Measurements from ENCODE around the gene PSENEN. TPM values are rescaled to one million over a fixed set of nuclear protein-coding genes. Genes with fewer than 3 reads are reported as not detected.

Gene PSENEN
- total and polyA plus RNA-seq, 2 of the 8 experiments (the other 6 are each of a cell fraction or from before 2014, with no cell fraction given): 66.7 to 75.3 TPM

GRCh38 chr19:35746087-35746462 lies 624 bp downstream of the PSENEN start:
- no peak overlapping the region for H4K5ac ChIP-seq (ENCODE audit: insufficient read length, low read depth, low read length)
- H3K4ac ChIP-seq (replicated peaks; ENCODE audit: insufficient read length, low read depth, low read length): no peak overlapping the region
- peak overlapping the region in 3 of 4 experiments; percentile 41 to 82 (median 51); a peak in 3 of 7 replicates for H3K9ac ChIP-seq (replicated peaks in 1 of 4; ENCODE audit: extremely low read depth in 1 of 4, low read depth in 3 of 4, low read length in 3 of 4)
- ChIA-PET CTCF (ENCODE audit: partially characterized antibody) (interaction anchor here (0.9 kb wide), 2 partner anchors 74 to 148 kb away, joined by 3 read pairs; no protein-coding TSS in a partner anchor), POLR2A (ENCODE audit: partially characterized antibody) (interaction anchor here (0.9 to 2.7 kb wide), 17 partner anchors 9 to 268 kb away, joined by 3 to 23 read pairs (median 5); partner anchors contain the start of genes ALKBH6, ARHGAP33, HSPB6 and KIRREL2)
- DNase-seq (ENCODE audit: low read depth in 1 of 2, low spot score in 2 of 2) (no peak), FAIRE-seq (no peak)
- H3K27ac ChIP-seq (ENCODE audit: low read depth, low read length): no peak overlapping the region
- TF ChIP-seq, protein P1, sequence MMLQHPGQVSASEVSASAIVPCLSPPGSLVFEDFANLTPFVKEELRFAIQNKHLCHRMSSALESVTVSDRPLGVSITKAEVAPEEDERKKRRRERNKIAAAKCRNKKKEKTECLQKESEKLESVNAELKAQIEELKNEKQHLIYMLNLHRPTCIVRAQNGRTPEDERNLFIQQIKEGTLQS (IDR thresholded peaks at IDR 0.05; ENCODE audit: insufficient read depth, low read depth, low read length): no peak
- no peak for TF ChIP-seq YY1 (IDR thresholded peaks at IDR 0.05; ENCODE audit: low read depth, low read length)
- no peak for TF ChIP-seq TCF12 (IDR thresholded peaks at IDR 0.05; ENCODE audit: low read depth, low read length)
- no peak for TF ChIP-seq RFX5 (IDR thresholded peaks at IDR 0.05; ENCODE audit: borderline replicate concordance, low read depth, low read length)
- TF ChIP-seq MAX (IDR thresholded peaks at IDR 0.05): no peak
- no peak for TF ChIP-seq CREB1 (IDR thresholded peaks at IDR 0.05)
- no peak for TF ChIP-seq ASH2L (IDR thresholded peaks at IDR 0.05; ENCODE audit: low read length)
- no peak for TF ChIP-seq BCL11A (IDR thresholded peaks at IDR 0.05; ENCODE audit: low read depth in 2 of 2, low read length in 2 of 2)
- no peak for TF ChIP-seq SAP30 (IDR thresholded peaks at IDR 0.05; ENCODE audit: insufficient read depth, insufficient replicate concordance, low read length)
- no peak for TF ChIP-seq CHD2 (IDR thresholded peaks at IDR 0.05; ENCODE audit: low read length)
- TF ChIP-seq CEBPB (IDR thresholded peaks at IDR 0.05; ENCODE audit: low read depth, low read length): no peak
- TF ChIP-seq POLR2A (IDR thresholded peaks at IDR 0.05; ENCODE audit: control extremely low read depth in 1 of 2, low read depth in 2 of 2, low read length in 2 of 2): no peak
- no peak for TF ChIP-seq RXRA (IDR thresholded peaks at IDR 0.05; ENCODE audit: insufficient read depth, low read depth, low read length)
- no peak for TF ChIP-seq SIN3A (conservative IDR thresholded peaks at IDR 0.05 in 1 of 2, IDR thresholded peaks at IDR 0.05 in 1 of 2; ENCODE audit: low read depth in 1 of 2, low read length in 2 of 2)
- no peak overlapping the region for H3K14ac ChIP-seq (ENCODE audit: insufficient read length)
- no peaks in the 10 kb centered on the region; the same call in none of the 2 replicates for H3K79me1 ChIP-seq (ENCODE audit: low read depth, low read length)
- peaks cover 0 to 4% (median 2%) of the 10 kb centered on the region in 4 experiments; a peak in 3 of 7 replicates for H3K4me1 ChIP-seq (replicated peaks in 1 of 4; ENCODE audit: control insufficient read depth in 3 of 4, insufficient read depth in 4 of 4, low read length in 3 of 4)
- H3K18ac ChIP-seq (ENCODE audit: extremely low read depth, low read length): no peak overlapping the region
- H3K4me3 ChIP-seq (ENCODE audit: extremely low read depth in 1 of 4, insufficient read depth in 2 of 4, low read depth in 3 of 4, low read length in 4 of 4): peak overlapping the region; percentile 65 to 95 (median 82)
- H2BK5ac ChIP-seq (ENCODE audit: low read depth, low read length): peak overlapping the region; percentile 66; the same call in 1 of the 2 replicates
- no peaks in the 10 kb centered on the region for H3K27me3 ChIP-seq (replicated peaks in 1 of 4; ENCODE audit: control insufficient read depth in 3 of 4, extremely low read depth in 1 of 4, insufficient read depth in 3 of 4, low read length in 3 of 4)
- no peaks in the 10 kb centered on the region for H3K9me3 ChIP-seq (ENCODE audit: insufficient read depth in 2 of 2, low read depth in 1 of 2, low read length in 1 of 2)
- H2AK5ac ChIP-seq (ENCODE audit: low read depth, low read length): no peak overlapping the region
- no peak overlapping the region for H2AFZ ChIP-seq (ENCODE audit: low read length)
- H3K56ac ChIP-seq (replicated peaks; ENCODE audit: insufficient read length, low read depth, low read length): peak overlapping the region; percentile 54
- no peak overlapping the region for H4K8ac ChIP-seq (ENCODE audit: extremely low read depth, insufficient read depth, low read length)
- WGBS, 2 experiments (ENCODE audit: extremely low coverage in 1 of 2, insufficient coverage in 1 of 2, insufficient read length in 1 of 2, insufficient replicate concordance in 2 of 2, low coverage in 1 of 2, low lambda C conversion rate in 2 of 2, missing lambda C conversion rate in 1 of 2): 70% methylated on average over 1 of the region's 4 CpGs; no CpG with 5 or more reads in 1 of the 2 experiments
- H2BK12ac ChIP-seq (ENCODE audit: low read depth, low read length): no peak overlapping the region
- H3K23me2 ChIP-seq (ENCODE audit: low read depth, low read length): peaks cover 12% of the 10 kb centered on the region
- H3K23ac ChIP-seq (ENCODE audit: insufficient read length): no peak overlapping the region
- peaks cover 0 to 2% of the 10 kb centered on the region in 2 experiments for H4K20me1 ChIP-seq (replicated peaks in 1 of 2; ENCODE audit: control insufficient read depth in 1 of 2, insufficient read depth in 2 of 2, low read length in 2 of 2)
- H3K36me3 ChIP-seq (ENCODE audit: control insufficient read depth in 2 of 4, insufficient read depth in 4 of 4, low read length in 3 of 4): peaks cover 0 to 2% (median 0%) of the 10 kb centered on the region in 4 experiments; a peak in 1 of 8 replicates
- H3K4me2 ChIP-seq (ENCODE audit: insufficient read depth in 1 of 2, low read depth in 2 of 2, low read length in 2 of 2): peak overlapping the region; percentile 59 to 69
- H3K79me2 ChIP-seq (ENCODE audit: control insufficient read depth in 1 of 2, insufficient read depth in 2 of 2, low read length in 2 of 2): peaks cover 0 to 7% of the 10 kb centered on the region in 2 experiments; a peak in 1 of 4 replicates
- H2BK15ac ChIP-seq (ENCODE audit: low read length): no peak overlapping the region
- no peak overlapping the region for H2BK20ac ChIP-seq (ENCODE audit: low read length)
- no peak overlapping the region for H4K91ac ChIP-seq (replicated peaks; ENCODE audit: insufficient read length, low read length)
- no peak overlapping the region for H2BK120ac ChIP-seq (replicated peaks; ENCODE audit: low read depth, low read length)

All from H1 (cell line).